CD4-positive, alpha-beta T cell treated with Interleukin-1 beta for 1 hour (primary cell): ENCODE measurements around the gene CELSR3.

Experiments used
- DNase-seq, 2 donors: peaks; one replicate each; pipeline ENCODE4 v3.0.0-alpha.2; 2020 to 2022

The CELSR3 gene

GRCh38 chr3:48685603-48686511 lies 23.2 kb upstream of the CELSR3 start, which contains the start of gene NCKIPSD:
TSS of gene NCKIPSD (minus strand) at chr3:48685915. CDS start at chr3:48685807, 108 bp downstream.
- peak; percentile 89 to 92 for DNase-seq

- DNase-seq, result no peak
Observed at GRCh38 chr3:48685293-48685602, 22.6 kb upstream of the CELSR3 start.

GRCh38 chr3:48684480-48685143 lies 21.9 kb upstream of the CELSR3 start:
- DNase-seq, result peak in 1 of 2 donors; percentile 6

- DNase-seq, result no peak
Observed at GRCh38 chr3:48684054-48684349, 21.3 kb upstream of the CELSR3 start.

- DNase-seq, result no peak
Observed at GRCh38 chr3:48682786-48683185, 20.1 kb upstream of the CELSR3 start.

GRCh38 chr3:48681974-48682610 lies 19.4 kb upstream of the CELSR3 start:
- no peak for DNase-seq

- no peak for DNase-seq
Observed at GRCh38 chr3:48681541-48681880, 18.8 kb upstream of the CELSR3 start.

- DNase-seq, result no peak
Observed at GRCh38 chr3:48680811-48681540, 18.3 kb upstream of the CELSR3 start.

- peak in 1 of 2 donors; percentile 13 for DNase-seq
Observed at GRCh38 chr3:48679411-48680391, 17.0 kb upstream of the CELSR3 start.

- DNase-seq, result no peak
Observed at GRCh38 chr3:48678566-48679380, 16.1 kb upstream of the CELSR3 start.

- DNase-seq, result no peak
Observed at GRCh38 chr3:48678056-48678455, 15.4 kb upstream of the CELSR3 start.

GRCh38 chr3:48674505-48674904 lies 11.8 kb upstream of the CELSR3 start:
- no peak for DNase-seq

GRCh38 chr3:48672522-48672921 lies 9.8 kb upstream of the CELSR3 start:
- DNase-seq, result no peak

GRCh38 chr3:48664929-48665328 lies 2.2 kb upstream of the CELSR3 start:
- no peak for DNase-seq

GRCh38 chr3:48664313-48664644 lies 1.6 kb upstream of the CELSR3 start:
- no peak for DNase-seq

GRCh38 chr3:48663489-48664312 lies 1.0 kb upstream of the CELSR3 start:
- peak; percentile 91 for DNase-seq

- no peak for DNase-seq
Observed at GRCh38 chr3:48662145-48662752, 437 bp downstream of the CELSR3 start.

- DNase-seq, result peak; percentile 61 to 74
Observed at GRCh38 chr3:48661501-48662144, 1.1 kb downstream of the CELSR3 start.

- no peak for DNase-seq
Observed at GRCh38 chr3:48660800-48661400, 1.8 kb downstream of the CELSR3 start.
